KG1 (cell line): ENCODE results near the gene ENPP5.

ENCODE experiments used
- DNase-seq: peaks from one replicate; lab custom pipeline; 2025; lab: John Stamatoyannopoulos, UW

Gene ENPP5, protein sequence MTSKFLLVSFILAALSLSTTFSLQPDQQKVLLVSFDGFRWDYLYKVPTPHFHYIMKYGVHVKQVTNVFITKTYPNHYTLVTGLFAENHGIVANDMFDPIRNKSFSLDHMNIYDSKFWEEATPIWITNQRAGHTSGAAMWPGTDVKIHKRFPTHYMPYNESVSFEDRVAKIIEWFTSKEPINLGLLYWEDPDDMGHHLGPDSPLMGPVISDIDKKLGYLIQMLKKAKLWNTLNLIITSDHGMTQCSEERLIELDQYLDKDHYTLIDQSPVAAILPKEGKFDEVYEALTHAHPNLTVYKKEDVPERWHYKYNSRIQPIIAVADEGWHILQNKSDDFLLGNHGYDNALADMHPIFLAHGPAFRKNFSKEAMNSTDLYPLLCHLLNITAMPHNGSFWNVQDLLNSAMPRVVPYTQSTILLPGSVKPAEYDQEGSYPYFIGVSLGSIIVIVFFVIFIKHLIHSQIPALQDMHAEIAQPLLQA

DNA sequence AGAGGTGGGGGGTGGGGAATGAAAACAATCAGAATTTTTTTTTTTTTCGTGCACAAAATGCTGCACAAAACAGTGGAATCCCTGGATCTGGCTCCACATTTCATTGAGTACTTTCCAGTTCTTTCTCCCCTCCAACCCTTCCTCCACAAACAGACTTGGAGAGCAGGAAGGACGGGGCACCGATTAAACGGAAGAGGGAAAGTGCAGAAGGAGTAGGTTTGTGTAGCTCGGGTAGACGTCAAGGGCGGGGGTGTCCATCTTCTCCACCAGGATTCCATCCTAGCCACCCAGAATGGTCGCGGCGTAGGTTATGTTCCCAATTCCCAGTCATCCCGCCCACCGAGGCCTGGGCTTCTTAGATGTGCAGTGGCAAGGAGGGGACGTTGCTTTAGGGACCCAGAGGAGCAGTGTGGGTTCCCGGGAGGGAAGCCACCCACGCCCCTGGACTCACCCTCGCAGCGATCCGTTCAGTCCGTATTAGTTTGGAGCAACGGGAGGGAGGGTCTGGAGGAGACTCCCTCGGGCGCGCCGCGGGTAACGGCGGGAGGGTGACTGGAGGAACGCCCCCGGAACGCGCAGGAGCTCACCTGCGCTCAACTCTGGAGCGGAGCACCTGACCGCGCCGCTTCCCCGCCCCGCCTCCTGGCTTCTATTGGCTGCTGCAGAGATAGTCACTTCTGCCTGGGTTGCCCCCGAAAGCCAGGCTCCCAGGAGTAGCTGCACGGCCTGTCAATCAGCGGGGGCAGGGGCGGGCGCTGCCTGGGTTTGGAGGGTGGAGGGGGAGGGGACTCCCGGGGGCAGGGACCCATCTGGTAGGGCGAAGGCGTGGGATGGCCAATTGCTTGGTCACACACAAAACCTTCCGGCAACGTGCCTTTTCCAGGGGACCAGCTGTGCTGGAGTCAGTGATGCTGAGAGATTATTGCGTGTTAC lies at the start of gene ENPP5:
TSS of gene ENPP5 (minus strand) at position 624 of the 933 bp plus-strand sequence. CDS start 2,718 bp downstream, outside the sequence.
- DNase-seq: no peak

- no peak for DNase-seq
Observed at GRCh38 chr6:46219661-46220060, 48.9 kb upstream of the ENPP5 start.

- DNase-seq: no peak
Observed at GRCh38 chr6:46218457-46218856, 47.7 kb upstream of the ENPP5 start.

DNA sequence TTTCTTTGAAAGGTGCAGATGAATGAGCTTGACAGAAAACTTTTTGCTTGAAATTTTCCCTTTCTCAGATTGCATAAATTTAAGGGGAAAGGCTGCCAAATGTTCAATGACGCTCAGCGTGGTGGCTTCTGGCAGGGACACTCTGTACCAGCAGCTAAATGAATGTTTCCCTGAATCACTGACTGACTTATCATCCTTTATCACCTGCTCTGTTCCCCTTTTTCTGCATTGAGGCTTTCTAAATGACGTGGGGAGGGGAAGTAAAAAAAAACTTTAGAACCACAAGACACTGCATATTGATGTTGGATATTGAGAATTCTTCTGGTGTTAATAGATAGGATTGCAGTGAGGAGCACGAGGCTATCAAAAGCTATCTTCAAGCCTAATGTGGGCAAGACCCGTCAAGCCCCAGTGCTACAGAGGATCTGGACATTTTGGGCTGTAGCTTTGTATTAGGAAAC lies 46.9 kb upstream of the ENPP5 start:
- DNase-seq: no peak

GRCh38 chr6:46216879-46217278 lies 46.1 kb upstream of the ENPP5 start:
- no peak for DNase-seq

- DNase-seq: no peak
Observed at GRCh38 chr6:46215777-46216176, 45.0 kb upstream of the ENPP5 start.

- no peak for DNase-seq
Observed at GRCh38 chr6:46215213-46215612, 44.4 kb upstream of the ENPP5 start.

- DNase-seq: no peak
Observed at GRCh38 chr6:46211917-46212316, 41.1 kb upstream of the ENPP5 start.

DNA sequence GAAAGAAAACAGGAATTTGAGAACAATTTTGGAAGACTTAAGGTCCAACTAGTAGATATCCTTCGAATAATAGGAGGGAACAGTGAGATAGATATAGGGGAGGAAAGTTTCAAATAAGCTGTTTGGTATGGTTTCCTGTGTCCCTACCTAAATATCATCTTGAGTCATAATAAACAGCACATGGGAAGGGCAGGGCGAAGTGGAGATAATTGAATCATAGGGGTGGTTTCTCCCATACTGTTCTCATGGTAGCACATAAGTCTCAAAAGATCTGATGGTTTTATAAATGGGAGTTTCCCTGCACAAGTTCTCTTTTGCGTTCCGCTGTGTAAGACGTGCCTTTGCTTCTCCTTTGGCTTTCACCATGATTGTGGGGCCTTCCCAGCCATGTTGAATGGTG lies 39.5 kb upstream of the ENPP5 start:
- no peak for DNase-seq

DNA sequence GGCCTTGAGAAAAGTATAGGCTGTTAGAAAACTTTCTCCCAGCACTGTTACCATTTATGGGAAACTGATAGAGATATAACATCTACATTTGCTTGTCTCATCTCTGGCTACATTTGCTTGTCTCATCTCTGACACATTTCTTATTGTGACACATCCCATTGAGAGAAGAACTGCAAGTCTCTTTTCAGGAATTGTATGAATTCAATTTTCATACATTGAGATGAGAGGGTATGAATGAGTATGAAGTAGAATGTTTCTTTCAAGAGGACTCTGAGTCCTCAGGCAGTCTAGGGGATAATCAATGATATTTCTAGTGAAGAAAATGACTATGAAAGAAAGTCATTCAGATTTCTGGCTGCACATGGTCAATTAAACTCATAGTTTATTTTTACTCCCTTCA lies 37.5 kb upstream of the ENPP5 start:
- DNase-seq: no peak

DNA sequence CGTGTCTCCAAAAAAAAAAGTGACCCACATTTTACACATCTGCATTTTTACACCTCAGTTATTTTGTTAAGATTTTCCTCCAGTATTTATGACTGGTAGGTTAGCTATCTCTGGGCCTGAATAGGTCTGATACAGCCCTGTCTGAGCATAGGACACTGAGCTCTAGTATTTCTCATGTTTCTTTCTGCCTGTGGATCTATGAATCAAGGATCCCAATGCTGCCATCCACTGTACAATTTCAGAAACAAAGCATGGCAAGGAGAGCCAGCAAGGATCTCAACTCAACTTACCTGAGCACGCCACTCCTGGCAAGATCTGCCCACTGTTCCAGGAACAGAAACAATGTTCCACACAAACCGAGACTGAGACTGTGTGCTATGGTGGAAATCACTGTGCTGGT lies 36.4 kb upstream of the ENPP5 start:
- DNase-seq: no peak

DNA sequence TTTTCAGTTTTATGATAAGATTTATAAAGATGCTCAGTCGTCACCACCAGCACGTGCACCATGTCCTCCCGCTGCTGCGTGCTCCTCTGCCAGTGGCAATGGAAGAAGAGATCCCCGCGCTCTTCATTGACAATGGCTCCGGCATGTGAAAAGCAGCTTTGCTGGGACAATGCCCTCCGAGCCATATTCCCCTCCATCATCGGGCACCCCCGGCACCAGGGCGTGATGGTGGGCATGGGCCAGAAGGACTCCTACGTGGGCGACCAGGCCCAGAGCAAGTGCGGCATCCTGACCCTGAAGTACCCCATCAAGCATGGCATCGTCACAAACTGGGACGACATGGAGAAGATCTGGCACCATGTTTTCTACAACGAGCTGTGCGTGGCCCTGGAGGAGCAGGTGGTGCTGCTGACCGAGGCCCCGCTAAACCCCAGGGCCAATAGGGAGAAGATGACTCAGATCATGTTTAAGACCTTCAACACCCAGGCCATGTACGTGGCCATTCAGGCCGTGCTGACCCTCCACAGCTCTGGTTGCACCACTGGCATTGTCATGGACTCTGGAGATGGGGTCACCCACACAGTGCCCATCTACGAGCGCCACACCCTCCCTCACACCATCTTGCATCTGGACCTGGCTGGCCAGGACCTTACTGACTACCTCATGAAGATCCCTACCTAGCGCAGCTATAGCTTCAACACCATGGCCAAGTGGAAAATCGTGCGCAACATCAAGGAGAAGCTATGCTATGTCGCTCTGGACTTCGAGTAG lies 34.3 kb upstream of the ENPP5 start:
- DNase-seq: no peak

DNA sequence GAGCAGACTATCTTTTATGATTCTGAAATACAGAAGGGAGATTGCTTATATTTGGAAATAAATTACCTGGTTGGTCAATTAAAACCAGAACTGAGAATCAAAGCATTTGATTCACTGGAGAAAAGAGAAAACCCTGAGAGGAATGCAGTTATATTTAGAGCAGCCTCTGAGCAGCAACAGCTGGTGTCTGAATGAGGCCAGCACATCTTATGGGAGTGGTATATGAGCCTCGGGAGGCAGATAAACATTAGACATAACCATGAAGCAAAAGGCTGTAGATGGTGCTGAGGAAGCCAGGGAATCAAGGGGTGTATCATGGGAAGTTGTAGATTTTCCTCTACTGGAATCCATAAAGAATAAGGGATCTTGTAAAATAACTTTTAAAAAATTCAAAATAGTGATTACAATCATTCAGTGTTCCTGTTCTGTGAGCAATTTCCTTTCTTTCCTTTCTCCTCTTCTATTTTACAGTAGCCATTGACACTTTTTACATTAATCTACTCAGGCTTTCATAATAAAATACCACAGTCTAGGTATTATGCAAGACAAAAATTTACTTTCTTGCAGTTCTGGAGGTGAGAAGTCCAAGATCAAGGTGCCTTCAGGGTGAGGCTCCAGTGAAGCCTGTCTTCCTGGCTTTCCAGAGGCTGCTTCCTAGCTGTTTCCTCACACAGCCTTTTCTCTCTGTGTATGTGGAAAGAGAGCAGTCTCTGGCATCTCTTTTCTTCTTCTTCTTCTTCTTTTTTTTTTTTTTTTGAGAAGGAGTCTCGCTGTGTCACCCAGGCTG lies 32.8 kb upstream of the ENPP5 start:
- DNase-seq: no peak

DNA sequence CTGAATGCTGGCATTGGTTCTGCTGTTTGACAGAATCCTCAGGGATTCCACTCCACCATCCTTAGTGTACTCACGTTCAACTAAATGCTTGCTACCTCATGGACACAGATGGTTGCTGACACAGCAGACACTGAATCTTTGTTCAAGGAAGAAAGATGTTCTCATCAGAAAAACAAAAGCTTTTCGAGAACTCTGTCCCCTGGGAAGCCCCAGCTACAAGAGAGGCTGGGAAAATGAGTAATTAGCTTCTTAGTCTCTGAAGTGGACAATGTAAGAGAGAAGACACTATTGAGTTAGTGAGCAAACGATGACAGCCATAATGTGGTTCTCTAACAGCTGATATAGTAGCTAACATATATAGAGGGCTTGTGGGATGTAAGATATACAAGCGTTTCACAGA lies 30.9 kb upstream of the ENPP5 start:
- no peak for DNase-seq

DNA sequence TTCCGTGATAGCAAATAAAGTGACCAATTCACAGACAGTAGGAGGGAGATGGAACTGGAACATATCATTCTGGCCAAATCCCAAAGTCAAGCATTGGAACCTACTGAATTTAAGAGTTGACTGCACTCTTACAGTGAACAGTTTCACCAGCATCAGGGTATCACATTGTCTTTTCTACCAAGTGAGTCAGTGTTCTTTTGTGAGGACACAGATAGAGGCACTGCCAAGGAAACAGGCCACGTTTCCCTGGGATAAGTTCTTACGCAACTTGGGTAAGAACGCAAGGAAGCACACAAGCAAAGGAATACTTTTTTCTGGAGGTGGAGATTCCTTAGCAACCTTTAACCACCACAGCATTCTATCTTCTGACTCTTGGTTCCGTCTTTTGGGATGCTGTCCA lies 28.6 kb upstream of the ENPP5 start:
- no peak for DNase-seq

DNA sequence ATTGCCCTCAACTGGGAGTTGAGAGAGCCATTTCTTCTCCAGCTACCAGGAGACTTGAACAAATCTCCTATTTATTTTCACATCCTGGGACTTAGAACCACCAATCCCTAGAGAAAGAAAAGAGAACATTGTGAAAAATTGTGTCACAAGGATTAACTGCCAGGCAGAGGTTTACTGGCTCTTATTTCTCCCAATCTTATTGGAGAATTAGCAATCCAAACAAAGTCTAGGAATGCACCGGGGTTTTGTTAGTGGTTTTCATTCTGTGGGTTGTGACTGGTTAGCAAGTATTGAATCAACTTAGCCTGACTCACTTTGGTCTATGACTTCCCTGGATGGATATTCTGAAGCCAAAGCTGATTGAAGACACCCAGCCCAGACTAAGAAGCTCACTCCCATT lies 21.2 kb upstream of the ENPP5 start:
- no peak for DNase-seq

DNA sequence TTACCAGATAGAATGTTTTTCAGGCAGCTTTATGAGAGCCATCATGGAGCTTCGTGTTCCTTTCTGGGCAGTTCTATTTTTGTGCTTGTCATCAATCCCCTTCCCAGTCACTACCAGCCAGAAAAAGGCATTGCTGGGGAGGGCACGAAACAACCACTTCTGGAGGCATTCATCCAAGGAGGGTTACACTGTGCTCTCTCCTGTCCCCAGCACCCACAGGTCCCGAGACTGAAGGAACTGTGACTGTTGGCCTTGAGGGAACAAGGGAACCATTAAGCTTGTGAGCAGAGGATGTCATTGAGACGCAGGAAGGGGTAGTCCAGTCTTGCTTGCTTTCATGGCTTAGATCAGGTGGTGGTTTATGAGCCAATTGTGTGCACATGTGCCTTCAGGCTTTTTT lies 20.1 kb upstream of the ENPP5 start:
- DNase-seq: no peak

- DNase-seq: no peak
Observed at GRCh38 chr6:46189726-46190125, 18.9 kb upstream of the ENPP5 start.

GRCh38 chr6:46186583-46186982 lies 15.8 kb upstream of the ENPP5 start:
- no peak for DNase-seq

GRCh38 chr6:46184114-46184513 lies 13.3 kb upstream of the ENPP5 start:
- DNase-seq: no peak

- no peak for DNase-seq
Observed at GRCh38 chr6:46175976-46176375, 5.2 kb upstream of the ENPP5 start.
